ENCODE measurements around the gene SH3BP4.

Gene SH3BP4

GRCh38 chr2:234982096-234982834, 30.4 kb downstream of the SH3BP4 start:
- Histone ChIP-seq H3K36me3 (ENCODE audit: control insufficient read depth, insufficient read depth, low read length) (no peaks in the 10 kb centered on the region), H3K4me3 (ENCODE audit: insufficient read depth, low read depth, low read length, poor library complexity, severe bottlenecking) (no peak overlapping the region), H3K27ac (ENCODE audit: insufficient read depth, low read length, poor library complexity, severe bottlenecking) (no peak overlapping the region), H3K27me3 (replicated peaks; ENCODE audit: control insufficient read depth, insufficient read depth, low read length, poor library complexity, severe bottlenecking) (no peaks in the 10 kb centered on the region), H3K9me3 (ENCODE audit: control insufficient read depth, low read length) (no peaks in the 10 kb centered on the region), H3K4me1 (ENCODE audit: control insufficient read depth, insufficient read depth, low read length, poor library complexity, severe bottlenecking) (no peaks in the 10 kb centered on the region)
- no peak for DNase-seq

GRCh38 chr2:234983011-234983726, 31.4 kb downstream of the SH3BP4 start:
- no peaks in the 10 kb centered on the region for H3K9me3 ChIP-seq (ENCODE audit: control insufficient read depth, low read length)
- H3K36me3 ChIP-seq (ENCODE audit: control insufficient read depth, insufficient read depth, low read length): no peaks in the 10 kb centered on the region
- no peak overlapping the region for H3K27ac ChIP-seq (ENCODE audit: insufficient read depth, low read length, poor library complexity, severe bottlenecking)
- H3K4me3 ChIP-seq (ENCODE audit: insufficient read depth, low read depth, low read length, poor library complexity, severe bottlenecking): no peak overlapping the region
- no peaks in the 10 kb centered on the region for H3K27me3 ChIP-seq (replicated peaks; ENCODE audit: control insufficient read depth, insufficient read depth, low read length, poor library complexity, severe bottlenecking)
- no peak for DNase-seq
- H3K4me1 ChIP-seq (ENCODE audit: control insufficient read depth, insufficient read depth, low read length, poor library complexity, severe bottlenecking): no peaks in the 10 kb centered on the region

- H3K9me3 ChIP-seq (ENCODE audit: control insufficient read depth, low read length): no peaks in the 10 kb centered on the region
- no peak overlapping the region for H3K27ac ChIP-seq (ENCODE audit: insufficient read depth, low read length, poor library complexity, severe bottlenecking)
- no peaks in the 10 kb centered on the region for H3K27me3 ChIP-seq (replicated peaks; ENCODE audit: control insufficient read depth, insufficient read depth, low read length, poor library complexity, severe bottlenecking)
- DNase-seq: no peak
- no peaks in the 10 kb centered on the region for H3K4me1 ChIP-seq (ENCODE audit: control insufficient read depth, insufficient read depth, low read length, poor library complexity, severe bottlenecking)
- H3K4me3 ChIP-seq (ENCODE audit: insufficient read depth, low read depth, low read length, poor library complexity, severe bottlenecking): no peak overlapping the region
- H3K36me3 ChIP-seq (ENCODE audit: control insufficient read depth, insufficient read depth, low read length): no peaks in the 10 kb centered on the region
Measured at GRCh38 chr2:234985608-234986245, 33.9 kb downstream of the SH3BP4 start.

GRCh38 chr2:234986390-234986789, 34.6 kb downstream of the SH3BP4 start:
- Histone ChIP-seq H3K4me3 (ENCODE audit: insufficient read depth, low read depth, low read length, poor library complexity, severe bottlenecking) (no peak overlapping the region), H3K27me3 (replicated peaks; ENCODE audit: control insufficient read depth, insufficient read depth, low read length, poor library complexity, severe bottlenecking) (no peaks in the 10 kb centered on the region), H3K36me3 (ENCODE audit: control insufficient read depth, insufficient read depth, low read length) (no peaks in the 10 kb centered on the region), H3K4me1 (ENCODE audit: control insufficient read depth, insufficient read depth, low read length, poor library complexity, severe bottlenecking) (no peaks in the 10 kb centered on the region), H3K27ac (ENCODE audit: insufficient read depth, low read length, poor library complexity, severe bottlenecking) (no peak overlapping the region), H3K9me3 (ENCODE audit: control insufficient read depth, low read length) (no peaks in the 10 kb centered on the region)
- DNase-seq: no peak

GRCh38 chr2:234986876-234987720, 35.3 kb downstream of the SH3BP4 start:
- H3K36me3 ChIP-seq (ENCODE audit: control insufficient read depth, insufficient read depth, low read length): no peaks in the 10 kb centered on the region
- no peaks in the 10 kb centered on the region for H3K27me3 ChIP-seq (replicated peaks; ENCODE audit: control insufficient read depth, insufficient read depth, low read length, poor library complexity, severe bottlenecking)
- H3K4me1 ChIP-seq (ENCODE audit: control insufficient read depth, insufficient read depth, low read length, poor library complexity, severe bottlenecking): no peaks in the 10 kb centered on the region
- no peak overlapping the region for H3K4me3 ChIP-seq (ENCODE audit: insufficient read depth, low read depth, low read length, poor library complexity, severe bottlenecking)
- no peak overlapping the region for H3K27ac ChIP-seq (ENCODE audit: insufficient read depth, low read length, poor library complexity, severe bottlenecking)
- DNase-seq: no peak
- H3K9me3 ChIP-seq (ENCODE audit: control insufficient read depth, low read length): no peaks in the 10 kb centered on the region

GRCh38 chr2:234987754-234988153, 35.9 kb downstream of the SH3BP4 start:
- DNase-seq: no peak
- no peak overlapping the region for H3K27ac ChIP-seq (ENCODE audit: insufficient read depth, low read length, poor library complexity, severe bottlenecking)
- H3K4me1 ChIP-seq (ENCODE audit: control insufficient read depth, insufficient read depth, low read length, poor library complexity, severe bottlenecking): no peaks in the 10 kb centered on the region
- no peaks in the 10 kb centered on the region for H3K9me3 ChIP-seq (ENCODE audit: control insufficient read depth, low read length)
- no peaks in the 10 kb centered on the region for H3K27me3 ChIP-seq (replicated peaks; ENCODE audit: control insufficient read depth, insufficient read depth, low read length, poor library complexity, severe bottlenecking)
- no peak overlapping the region for H3K4me3 ChIP-seq (ENCODE audit: insufficient read depth, low read depth, low read length, poor library complexity, severe bottlenecking)
- H3K36me3 ChIP-seq (ENCODE audit: control insufficient read depth, insufficient read depth, low read length): no peaks in the 10 kb centered on the region

GRCh38 chr2:234988491-234988890, 36.7 kb downstream of the SH3BP4 start:
- H3K4me3 ChIP-seq (ENCODE audit: insufficient read depth, low read depth, low read length, poor library complexity, severe bottlenecking): no peak overlapping the region
- no peaks in the 10 kb centered on the region for H3K27me3 ChIP-seq (replicated peaks; ENCODE audit: control insufficient read depth, insufficient read depth, low read length, poor library complexity, severe bottlenecking)
- DNase-seq: no peak
- H3K27ac ChIP-seq (ENCODE audit: insufficient read depth, low read length, poor library complexity, severe bottlenecking): no peak overlapping the region
- H3K36me3 ChIP-seq (ENCODE audit: control insufficient read depth, insufficient read depth, low read length): no peaks in the 10 kb centered on the region
- H3K9me3 ChIP-seq (ENCODE audit: control insufficient read depth, low read length): no peaks in the 10 kb centered on the region
- H3K4me1 ChIP-seq (ENCODE audit: control insufficient read depth, insufficient read depth, low read length, poor library complexity, severe bottlenecking): no peaks in the 10 kb centered on the region

GRCh38 chr2:234989183-234989701, 37.4 kb downstream of the SH3BP4 start:
- Histone ChIP-seq H3K36me3 (ENCODE audit: control insufficient read depth, insufficient read depth, low read length) (no peaks in the 10 kb centered on the region), H3K27me3 (replicated peaks; ENCODE audit: control insufficient read depth, insufficient read depth, low read length, poor library complexity, severe bottlenecking) (no peaks in the 10 kb centered on the region), H3K9me3 (ENCODE audit: control insufficient read depth, low read length) (no peaks in the 10 kb centered on the region), H3K27ac (ENCODE audit: insufficient read depth, low read length, poor library complexity, severe bottlenecking) (no peak overlapping the region), H3K4me3 (ENCODE audit: insufficient read depth, low read depth, low read length, poor library complexity, severe bottlenecking) (no peak overlapping the region), H3K4me1 (ENCODE audit: control insufficient read depth, insufficient read depth, low read length, poor library complexity, severe bottlenecking) (no peaks in the 10 kb centered on the region)
- no peak for DNase-seq

- Histone ChIP-seq H3K4me3 (ENCODE audit: insufficient read depth, low read depth, low read length, poor library complexity, severe bottlenecking) (no peak overlapping the region), H3K9me3 (ENCODE audit: control insufficient read depth, low read length) (no peaks in the 10 kb centered on the region), H3K27ac (ENCODE audit: insufficient read depth, low read length, poor library complexity, severe bottlenecking) (no peak overlapping the region), H3K27me3 (replicated peaks; ENCODE audit: control insufficient read depth, insufficient read depth, low read length, poor library complexity, severe bottlenecking) (no peaks in the 10 kb centered on the region), H3K4me1 (ENCODE audit: control insufficient read depth, insufficient read depth, low read length, poor library complexity, severe bottlenecking) (no peaks in the 10 kb centered on the region), H3K36me3 (ENCODE audit: control insufficient read depth, insufficient read depth, low read length) (no peaks in the 10 kb centered on the region)
- DNase-seq: no peak
Measured at GRCh38 chr2:234990300-234990699, 38.5 kb downstream of the SH3BP4 start.
